Left forelimb (tissue), 1 donor: Measurements from ENCODE around the gene ABHD14A.

Source experiments
- DNase-seq: peaks from one replicate; pipeline ENCODE4 v3.0.0-alpha.2; 2018; ENCODE audit warnings: low spot score

Gene ABHD14A

DNA sequence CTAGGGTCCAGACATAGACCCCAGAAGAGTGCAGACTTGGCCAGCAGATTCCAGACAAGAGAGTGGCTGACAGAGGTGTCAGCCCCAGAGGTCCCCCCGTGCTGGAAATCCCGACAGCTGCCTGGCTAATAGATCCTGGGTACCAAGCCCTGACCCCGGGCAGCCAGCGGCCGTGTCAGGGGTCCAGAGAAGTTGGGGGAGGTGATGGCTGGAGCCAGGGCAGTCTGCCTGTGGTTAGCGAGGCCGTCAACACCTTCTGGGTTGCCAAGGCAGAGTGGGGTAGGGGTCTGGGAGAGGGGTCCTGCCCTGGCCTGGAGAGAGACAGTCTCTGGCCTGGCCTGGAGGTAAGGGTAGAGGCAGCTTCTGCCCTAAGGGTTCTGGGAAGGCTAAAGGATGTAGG, 45.9 kb downstream of the ABHD14A start:
- DNase-seq, result no peak

DNA sequence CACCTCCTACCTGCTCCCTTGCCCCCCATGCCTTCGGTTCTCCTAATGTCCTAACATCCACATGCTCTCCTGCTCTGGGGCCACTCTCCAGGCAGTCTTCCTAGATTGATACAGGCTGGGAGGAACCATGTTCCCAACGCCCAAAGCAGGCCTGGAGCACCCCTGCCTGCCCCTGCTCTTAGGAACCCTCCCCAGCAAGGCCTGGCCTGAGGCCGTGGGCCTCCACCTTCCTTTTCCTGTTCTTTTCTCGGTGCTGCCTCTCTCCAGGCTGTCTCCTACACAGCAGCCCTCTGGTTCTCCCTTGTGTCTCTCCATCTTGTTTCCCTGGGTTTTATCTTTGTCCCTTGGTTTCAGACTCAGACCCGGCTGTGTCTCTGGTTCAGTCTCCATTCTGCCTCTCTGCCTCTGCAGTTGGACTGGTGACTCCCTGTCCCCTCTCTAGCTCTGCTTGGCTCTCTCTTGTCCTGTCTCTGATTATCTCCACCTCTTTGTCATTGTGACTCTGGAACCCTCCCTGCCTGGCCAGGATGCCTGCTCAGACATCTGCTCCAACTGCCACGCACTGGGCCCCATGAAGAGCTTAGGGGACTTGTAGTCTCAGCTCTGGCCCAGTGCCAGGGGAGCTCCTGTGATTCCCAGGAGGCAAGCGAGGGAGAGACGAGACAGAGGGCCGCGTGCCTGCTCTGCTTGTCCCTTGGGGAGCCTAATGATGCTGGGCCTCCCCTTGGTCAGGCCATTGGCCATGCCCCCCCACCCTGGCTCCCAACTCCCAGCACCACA, 46.8 kb downstream of the ABHD14A start:
- no peak for DNase-seq

DNA sequence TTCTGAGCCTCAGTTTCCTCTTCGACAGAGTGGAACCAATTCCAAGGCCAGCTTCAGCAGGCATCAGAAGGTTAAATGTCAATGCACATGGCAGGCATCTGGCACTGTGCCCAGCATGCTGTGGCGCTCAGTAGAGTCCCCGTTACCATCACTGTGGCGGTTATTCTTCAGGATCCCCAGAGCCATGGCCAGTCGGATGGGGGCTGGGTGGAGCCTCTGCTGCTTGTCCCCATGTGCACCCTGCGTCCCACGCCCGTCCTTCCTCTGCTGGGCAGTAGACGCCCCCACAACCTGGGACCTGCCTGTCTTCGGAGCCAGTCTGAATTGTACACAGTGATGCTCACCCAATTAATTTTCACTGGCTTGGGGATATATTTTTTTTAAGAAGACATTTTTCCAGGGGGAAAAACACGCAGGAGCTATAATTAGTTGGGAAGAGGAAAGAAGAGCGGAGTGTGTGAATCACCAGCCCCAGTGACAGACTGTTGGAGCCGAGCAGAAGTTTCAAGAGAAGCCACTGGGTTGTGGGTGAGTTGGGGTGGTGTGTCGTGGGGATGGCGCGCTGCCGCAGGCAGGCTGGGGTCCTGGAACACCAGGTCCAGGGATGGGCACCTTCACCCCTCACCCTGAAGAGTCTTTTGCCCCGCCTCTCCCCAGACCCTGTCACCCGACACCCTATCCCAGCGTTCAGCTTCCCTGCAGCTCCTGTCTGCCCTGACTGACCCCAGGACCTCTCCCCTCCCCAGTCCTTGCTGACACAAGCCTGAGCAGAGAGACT, 47.6 kb downstream of the ABHD14A start:
- no peak for DNase-seq

DNA sequence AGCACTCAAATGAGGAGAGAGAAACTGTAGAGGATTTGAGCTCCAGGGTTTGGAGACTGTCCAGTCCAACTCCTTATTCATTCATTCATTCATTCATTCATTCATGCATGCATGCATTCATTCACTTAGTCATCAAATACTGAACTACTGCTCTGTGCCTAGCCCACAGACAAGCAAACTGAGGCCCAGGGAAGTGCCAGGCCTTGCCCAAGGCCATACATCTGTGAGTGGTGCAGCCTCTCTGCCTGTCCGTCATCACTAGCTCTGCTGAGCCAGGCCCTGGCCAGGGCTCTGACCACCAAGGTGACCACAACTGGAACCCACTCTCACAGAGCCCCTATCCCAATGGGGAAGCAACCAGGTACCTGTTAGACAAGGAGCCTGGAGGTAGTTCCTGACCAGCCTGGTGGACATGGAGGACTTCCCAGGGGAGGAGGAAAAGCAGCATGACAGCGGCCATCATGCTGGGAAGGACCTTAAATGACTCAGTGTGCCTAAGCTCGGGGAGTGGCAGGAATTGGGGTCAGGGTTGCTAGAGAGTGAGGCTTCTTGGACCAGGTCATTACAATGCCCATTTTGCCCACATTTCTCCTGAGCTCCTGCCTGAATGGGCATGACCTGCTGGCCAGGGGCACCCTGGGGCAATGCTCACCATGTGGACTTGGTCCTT, 48.4 kb downstream of the ABHD14A start:
- no peak for DNase-seq

DNA sequence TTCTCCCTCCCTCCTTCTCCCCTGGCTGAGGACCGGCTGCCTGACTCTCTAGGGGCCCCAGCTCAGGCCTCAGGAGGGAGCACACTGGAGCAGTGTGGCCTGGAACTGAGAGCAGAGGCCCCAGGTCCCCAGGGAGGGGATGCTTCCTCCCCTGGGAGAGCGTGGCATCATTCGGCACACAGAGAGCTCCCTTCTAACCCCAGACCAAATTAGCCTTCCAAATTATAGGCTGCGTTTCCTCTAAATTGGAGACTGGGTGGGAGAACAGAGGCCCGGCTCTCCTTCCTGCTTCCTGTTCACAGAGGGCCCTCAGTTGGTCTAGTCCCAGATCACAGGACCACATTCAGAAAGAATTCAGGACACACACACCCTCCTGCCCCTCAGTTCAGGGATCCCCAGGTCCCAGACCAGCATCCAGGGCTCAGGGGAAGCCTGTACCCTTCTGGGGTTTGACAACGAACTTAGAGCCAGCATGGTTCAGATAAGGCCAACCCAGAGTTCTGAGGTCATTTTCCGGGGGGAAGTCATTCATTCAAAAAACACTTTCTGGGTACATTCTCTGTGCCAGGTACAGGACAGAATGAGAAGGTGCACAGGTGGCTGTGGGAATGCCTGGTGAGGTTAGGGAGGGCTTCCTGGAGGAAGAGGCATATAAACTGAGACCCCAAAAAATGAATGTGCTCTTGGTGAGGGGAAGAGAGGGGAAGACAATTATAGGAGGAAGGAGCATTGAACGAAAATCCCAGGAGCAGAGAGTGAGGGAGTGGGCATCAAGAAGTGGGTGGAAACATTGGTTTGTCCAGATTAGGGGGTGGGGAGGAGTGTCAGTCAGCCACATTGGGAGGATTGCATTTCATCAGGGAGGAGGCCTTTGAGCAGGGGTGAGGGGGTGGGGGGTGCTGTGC, 49.2 kb downstream of the ABHD14A start:
- no peak for DNase-seq

DNA sequence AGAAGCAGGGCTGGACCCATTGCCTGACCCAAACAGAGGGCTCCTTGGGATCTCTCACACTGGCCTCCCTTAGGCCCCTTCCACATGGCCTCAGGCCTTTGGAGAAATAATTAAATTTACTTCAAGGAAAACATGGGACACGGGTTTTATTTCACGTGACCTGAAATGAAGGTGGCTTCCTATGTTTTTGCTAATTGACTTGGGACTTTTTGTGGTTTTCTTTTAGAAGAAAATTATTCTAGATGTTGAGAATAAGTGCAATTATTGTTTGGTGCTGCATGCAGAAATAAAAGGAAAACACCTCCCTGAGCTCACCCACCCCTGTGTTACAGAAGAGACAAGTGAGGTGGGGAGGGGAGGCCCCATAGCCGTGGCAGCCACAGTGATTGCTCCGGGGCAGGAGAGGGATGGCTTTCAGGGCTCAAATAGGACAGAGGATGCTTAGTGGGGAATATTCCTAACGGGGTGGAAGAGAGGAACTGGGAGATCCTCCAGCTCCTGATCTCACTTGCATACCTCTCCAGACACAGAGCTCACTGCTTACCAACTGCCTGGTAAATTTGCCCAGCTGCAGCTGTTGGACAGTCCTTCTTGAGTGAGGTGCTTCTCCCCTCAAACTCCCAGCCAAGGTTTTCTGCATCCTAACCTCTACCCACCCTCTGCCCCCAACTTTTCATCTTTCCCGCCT, 50.0 kb downstream of the ABHD14A start:
- DNase-seq, result no peak

DNA sequence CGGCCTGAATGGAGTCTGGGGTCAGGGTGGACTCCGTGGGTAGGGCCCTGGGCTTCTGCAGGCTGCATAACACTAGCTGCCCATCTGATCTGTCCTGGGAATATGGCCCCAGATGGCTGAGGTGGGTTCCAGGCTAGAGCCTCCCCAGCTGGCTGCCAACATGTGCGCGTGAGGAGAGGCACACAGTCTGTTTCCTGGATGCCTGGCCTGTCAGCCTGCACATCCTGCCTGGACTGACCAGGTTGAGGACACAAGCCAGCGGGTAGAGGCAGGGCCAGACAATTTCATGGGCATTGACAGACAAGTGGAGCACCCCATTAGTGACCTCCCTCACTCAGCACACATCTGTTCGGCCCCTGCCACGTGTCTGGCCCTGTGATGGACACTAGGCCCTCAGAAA, 50.6 kb downstream of the ABHD14A start:
- no peak for DNase-seq

DNA sequence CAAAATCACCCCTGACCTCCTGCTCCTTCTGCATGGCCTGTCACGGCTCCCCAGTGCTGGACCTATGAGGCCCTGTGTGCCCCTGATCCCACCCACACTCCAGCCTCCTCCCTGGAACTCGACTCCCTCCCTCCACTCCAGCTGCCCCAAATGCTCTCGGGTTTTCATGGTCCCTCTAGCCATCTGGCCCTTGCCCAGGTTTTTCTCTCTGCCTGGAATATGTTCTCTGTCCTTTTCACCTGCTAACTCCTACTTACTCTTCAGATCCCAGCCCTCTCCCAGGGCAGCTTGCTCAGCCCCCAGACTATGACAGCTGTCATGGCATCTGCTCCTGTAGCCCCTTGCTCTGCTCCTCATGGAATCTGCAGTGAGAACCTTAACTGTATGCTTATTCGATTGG, 51.2 kb downstream of the ABHD14A start:
- no peak for DNase-seq

DNA sequence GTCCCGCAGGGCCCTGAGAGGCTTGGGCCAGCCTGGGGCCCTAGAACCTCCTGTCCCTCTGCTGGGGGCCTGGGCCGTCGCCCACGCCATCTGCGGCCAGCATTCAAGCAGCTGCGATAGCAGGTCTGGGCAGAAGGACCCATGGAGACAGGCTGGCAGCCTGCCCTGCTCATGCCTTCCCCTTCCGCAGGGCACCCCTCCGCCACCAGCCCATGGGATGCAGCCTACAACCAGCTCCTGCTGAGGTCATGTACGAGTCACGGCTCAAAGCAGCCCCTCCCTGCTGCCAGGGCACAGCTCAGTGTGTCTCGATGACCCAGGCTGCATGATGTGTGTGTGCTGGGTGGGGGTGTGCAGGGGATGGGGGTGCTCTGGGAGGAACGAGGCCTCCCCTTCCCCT, 53.7 kb downstream of the ABHD14A start:
- no peak for DNase-seq

DNA sequence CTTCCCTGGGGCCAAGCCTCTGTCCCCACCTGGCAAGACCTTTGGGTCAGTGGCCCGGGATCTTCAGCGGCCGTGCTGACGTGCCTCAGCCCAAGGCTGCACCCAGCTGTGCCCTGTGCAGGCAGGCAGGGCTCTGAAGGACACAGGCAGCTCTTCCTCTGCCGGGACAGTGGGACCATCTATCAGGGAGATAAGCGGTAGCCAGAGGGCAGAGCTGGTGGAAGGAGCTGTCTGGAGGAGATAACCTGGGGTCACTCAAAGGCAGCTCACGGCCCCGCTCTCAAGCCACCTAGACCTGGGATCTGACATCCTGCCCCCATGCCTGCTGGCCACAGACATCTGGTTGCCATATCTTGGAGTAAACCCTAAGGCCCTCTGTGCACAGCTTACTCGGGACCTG, 54.2 kb downstream of the ABHD14A start:
- no peak for DNase-seq

DNA sequence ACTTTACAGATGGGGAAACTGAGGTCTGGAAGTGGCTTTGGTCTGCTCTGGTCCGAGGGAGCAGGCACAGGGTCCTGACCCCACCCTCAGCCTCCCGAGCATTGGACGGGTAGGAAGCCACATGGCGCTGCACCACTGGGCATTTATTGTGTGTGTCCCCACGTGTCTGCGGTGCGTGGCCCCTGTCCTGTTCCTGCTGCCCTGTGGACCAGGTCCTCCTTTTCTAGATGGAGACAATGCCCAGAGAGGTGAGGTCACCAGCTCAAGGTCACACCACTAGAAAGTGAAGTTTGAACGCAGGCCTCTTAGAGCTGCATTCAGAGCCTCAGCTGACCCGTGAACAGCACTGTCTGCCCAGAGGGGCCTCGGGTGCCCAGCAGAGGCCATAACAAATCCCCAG, 54.7 kb downstream of the ABHD14A start:
- no peak for DNase-seq
